Activated T-cell treated with anti-CD3 and anti-CD28 coated beads for 4 hours (primary cell): ENCODE measurements around the gene DMAC2.
A peak's percentile ranks its signal among the peaks of the same experiment; 100 is the strongest.
"Not testable (repeated sequence)": the region's sequence is repeated elsewhere in the genome, so short reads cannot be mapped to it uniquely, and the experiment has no call there.

Source experiments
- DNase-seq: peaks from one replicate; pipeline ENCODE4 v3.0.0-alpha.2; 2020

The DMAC2 gene

GRCh38 chr19:41442473-41443355, 3.0 kb upstream of the DMAC2 start, which contains the start of gene ERICH4:
Gene ERICH4 (plus strand): TSS chr19:41443156. CDS start chr19:41443170, 14 bp downstream.
- no peak for DNase-seq

- no peak for DNase-seq
These were observed 1.7 kb upstream of the DMAC2 start for GRCh38 chr19:41441321-41441945.

GRCh38 chr19:41437944-41438574, 1.7 kb downstream of the DMAC2 start:
- no peak for DNase-seq

- DNase-seq = no peak
These were observed 3.1 kb downstream of the DMAC2 start for GRCh38 chr19:41436674-41436951.

GRCh38 chr19:41435936-41436673, 3.6 kb downstream of the DMAC2 start:
- DNase-seq = no peak

GRCh38 chr19:41435376-41435775, 4.3 kb downstream of the DMAC2 start:
- not testable (repeated sequence) for DNase-seq

- no peak for DNase-seq
These were observed 5.3 kb downstream of the DMAC2 start for GRCh38 chr19:41434450-41434849.

- no peak for DNase-seq
These were observed 6.5 kb downstream of the DMAC2 start for GRCh38 chr19:41433171-41433570.

GRCh38 chr19:41431426-41432386, 8.0 kb downstream of the DMAC2 start:
- no peak for DNase-seq

GRCh38 chr19:41430922-41431321, 8.8 kb downstream of the DMAC2 start:
- no peak for DNase-seq

- DNase-seq = no peak
These were observed 11.2 kb downstream of the DMAC2 start for GRCh38 chr19:41428481-41428859.

GRCh38 chr19:41427647-41428480, 11.8 kb downstream of the DMAC2 start:
- peak; percentile 4 for DNase-seq

GRCh38 chr19:41426952-41427646, 12.6 kb downstream of the DMAC2 start, which contains the start of gene B3GNT8:
Gene B3GNT8 (minus strand): TSS chr19:41427374. CDS start chr19:41426778, 596 bp downstream.
- DNase-seq = peak; percentile 8

GRCh38 chr19:41426116-41426841, 13.4 kb downstream of the DMAC2 start:
- no peak for DNase-seq

- no peak for DNase-seq
These were observed 14.3 kb downstream of the DMAC2 start for GRCh38 chr19:41425174-41426115.

- DNase-seq = no peak
These were observed 15.2 kb downstream of the DMAC2 start for GRCh38 chr19:41424335-41425173.

GRCh38 chr19:41422955-41423354, 16.8 kb downstream of the DMAC2 start:
- no peak for DNase-seq
